HG03196 (cell line): ENCODE data around the gene MIX23.

Experiments
- ATAC-seq: cut with Tn5 transposase; IDR thresholded peaks from one replicate; pipeline ENCODE4 v1.9.1; 2021; ENCODE audit not compliant: unreplicated experiment

MIX23 gene

DNA sequence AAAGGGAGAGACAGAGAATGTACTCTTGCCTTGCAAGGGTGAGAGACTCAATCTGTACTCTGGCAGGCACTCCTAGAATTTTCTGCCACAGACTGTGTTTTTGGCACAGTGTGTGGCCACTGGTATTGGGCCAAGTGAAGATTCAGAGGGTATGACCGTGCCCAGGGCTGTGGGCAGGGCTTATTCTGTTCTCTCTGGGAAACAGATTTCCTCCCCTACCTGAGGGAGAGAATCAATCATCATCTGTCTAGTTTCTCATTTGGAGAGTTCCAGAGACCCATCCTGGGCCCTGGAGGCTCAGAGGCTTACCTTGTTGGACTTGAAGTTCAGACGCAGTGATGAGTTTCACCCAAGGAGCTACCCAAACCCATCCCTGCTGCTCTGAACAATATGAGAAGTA, 29.8 kb downstream of the MIX23 start:
- ATAC-seq, result no peak

DNA sequence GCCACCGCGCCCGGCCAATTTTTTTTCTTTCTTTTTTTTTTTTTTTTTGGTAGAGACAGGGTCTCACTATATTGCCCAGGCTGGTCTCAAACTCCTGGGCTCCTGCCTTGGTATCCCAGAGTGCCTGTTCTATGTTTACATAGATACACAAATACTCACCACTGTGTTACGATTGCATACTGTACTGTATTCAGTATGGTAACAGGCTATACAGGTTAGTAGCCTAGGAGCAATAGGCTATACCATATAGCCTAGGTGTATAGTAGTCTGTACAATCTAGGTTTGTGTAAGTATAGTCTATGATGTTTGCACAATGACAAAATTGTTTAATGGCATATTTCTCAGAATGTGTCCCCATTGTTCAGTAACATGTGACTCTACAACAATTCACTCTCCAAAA, 31.4 kb downstream of the MIX23 start:
- ATAC-seq, result no peak

DNA sequence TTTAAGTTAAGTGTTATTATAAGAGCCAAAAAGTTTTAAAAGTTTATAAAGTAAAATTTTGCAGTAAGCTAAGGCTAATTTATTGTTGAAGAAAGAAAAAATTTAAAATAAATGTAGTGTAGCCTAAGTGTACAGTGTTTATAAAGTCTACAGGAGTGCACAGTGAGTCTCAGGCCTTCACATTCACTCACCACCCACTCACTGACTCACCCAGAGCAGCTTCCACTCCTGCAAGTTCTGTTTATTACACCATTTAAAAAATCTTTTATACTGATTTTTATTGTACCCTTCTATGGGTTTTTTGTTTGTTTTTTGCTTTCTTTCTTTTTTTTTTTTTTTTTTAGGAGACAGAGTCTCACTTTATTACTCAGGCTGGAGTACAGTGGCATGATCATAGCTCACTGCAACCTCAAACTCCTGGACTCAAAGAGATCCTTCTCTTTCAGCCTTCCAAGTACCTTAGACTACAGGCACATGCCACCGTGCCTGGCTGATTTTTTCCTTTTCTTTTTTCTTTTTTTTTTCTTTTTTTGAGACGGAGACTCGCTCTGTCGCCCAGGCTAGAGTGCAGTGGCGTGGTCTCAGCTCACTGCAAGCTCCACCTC, 32.1 kb downstream of the MIX23 start:
- ATAC-seq, result no peak

DNA sequence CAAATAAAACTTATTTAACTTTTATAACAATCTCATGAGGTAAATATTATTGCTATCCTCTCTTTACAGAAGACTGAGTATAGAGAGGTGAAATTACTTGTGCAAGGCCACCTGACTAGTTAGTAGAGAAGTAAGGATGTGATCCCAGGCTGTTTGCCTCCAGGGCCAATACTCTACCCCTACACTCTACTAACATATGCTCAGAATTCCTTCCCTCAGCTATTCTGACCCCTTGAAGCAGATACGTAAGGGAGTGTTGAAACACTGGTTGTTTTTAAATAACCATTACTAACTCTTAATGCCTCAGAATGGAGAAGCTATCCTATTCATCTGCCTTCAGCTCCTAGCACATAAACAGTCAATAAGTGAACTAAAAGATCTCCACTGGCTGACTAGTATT, 33.9 kb downstream of the MIX23 start:
- ATAC-seq, result no peak

DNA sequence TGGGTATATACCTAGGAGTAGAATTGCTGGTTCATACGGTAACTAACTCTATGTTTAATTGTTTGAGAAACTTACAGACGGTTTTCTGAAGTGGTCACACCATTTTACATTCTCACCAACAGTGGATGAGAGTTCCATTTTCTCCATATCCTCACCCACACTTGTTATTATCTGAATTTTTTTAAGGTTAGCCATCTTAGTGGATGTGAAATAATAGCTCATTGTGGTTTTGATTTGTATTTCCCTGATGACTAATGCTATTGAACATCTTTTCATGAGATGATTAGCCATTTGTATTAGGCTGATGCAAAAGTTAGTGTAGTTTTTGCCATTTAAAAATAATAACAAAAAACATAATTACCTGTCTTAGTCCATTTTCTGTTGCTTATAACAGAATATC, 39.4 kb downstream of the MIX23 start:
- ATAC-seq, result no peak

DNA sequence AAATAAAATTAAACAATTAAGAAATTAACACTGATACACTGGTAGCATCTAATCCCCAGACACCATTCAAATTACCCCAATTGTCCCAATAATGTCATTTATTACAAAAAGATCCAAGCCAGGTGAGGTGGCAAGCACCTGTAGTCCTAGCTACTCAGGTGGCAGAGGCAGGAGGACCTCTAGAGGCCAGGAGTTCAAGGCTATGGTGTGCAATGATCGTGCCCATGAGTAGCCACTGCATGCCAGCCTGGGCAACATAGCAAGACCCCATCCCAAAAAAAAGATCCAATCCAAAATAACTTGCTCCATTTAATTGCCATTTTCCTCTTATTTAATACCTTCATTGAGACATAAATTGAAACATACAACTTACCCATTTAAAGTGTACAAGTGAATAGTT, 40.2 kb downstream of the MIX23 start:
- no peak for ATAC-seq

DNA sequence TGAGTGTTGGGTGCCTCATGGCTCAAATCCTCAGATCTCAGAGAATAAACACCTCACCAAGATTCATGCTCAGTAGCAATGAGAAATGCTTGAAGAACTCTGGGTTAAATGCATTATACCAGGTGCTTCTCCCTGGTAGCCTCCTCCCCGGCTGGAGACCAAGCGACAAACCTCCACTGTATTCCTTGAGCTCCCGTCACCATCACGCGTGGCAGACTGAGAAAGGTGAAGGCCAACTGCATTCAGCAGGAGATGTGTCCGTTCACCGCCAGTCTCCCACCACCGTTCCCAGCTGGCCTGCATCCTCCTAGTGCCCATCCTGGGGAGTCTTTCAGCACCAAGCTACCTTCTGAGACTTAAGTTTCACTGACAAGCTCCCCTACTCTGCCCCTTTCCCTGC, 50.5 kb downstream of the MIX23 start:
- ATAC-seq, result no peak

DNA sequence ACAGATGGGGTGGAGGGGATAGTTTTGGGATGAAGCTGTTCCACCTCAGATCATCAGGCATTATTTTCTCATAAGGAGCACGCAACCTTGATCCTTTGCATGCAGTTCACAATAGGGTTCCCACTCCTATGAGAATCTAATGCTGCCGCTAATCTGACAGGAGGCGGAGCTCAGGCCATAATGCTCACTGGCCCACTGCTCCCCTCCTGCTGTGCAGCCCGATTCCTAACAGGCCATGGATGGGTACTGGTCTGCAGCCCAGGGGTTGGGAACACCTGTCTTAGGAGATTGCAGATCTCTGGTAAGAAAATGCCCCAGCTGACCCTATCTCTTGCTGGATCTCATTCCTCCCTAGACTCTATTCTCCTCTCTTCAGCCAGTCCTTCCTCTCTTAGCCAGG, 51.1 kb downstream of the MIX23 start:
- no peak for ATAC-seq

DNA sequence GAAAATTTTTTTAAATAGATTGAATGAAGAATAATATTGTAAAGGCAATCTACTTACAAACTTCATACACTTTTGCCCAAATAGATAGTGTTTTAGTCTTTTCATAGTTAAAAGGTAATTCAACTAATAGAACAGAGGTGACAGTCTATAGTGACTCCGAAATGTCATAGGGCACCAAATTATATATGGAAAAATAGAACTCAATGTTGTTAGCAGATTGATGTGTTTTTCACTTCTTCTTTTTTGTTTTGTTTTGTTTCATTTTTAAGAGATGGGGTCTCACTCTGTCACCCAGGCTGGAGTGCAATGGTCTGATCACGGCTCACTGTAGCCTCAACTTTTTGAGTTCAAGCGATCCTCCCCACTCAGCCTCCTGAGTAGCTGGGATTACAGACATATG, 57.3 kb downstream of the MIX23 start:
- ATAC-seq, result no peak

DNA sequence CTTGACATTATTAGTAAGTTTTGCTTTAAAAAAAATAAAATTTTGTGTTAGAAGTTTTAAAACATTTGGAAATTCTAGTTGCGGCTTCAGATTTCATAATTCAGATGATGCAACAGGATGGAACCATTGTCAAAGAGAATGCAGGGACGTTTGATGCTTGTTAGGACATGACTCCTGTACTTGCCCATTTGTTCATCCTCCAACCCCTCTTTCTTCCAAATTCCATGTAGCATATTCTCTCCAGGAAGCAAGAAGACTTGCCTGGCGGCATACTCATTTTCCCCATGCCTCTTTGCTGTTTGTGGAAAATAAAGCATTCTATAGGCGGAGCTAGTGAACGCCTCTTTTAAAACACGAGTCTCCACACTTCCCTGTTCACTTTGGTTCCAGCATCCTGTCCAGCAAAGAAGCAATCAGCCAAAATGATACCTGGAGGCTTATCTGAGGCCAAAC, 58.1 kb downstream of the MIX23 start, which contains the start of gene CSTA:
Gene CSTA, plus strand, starts transcription at position 378 of the 453 bp plus-strand sequence. Its CDS starts 45 bp downstream, at position 423.
- ATAC-seq, result no peak

DNA sequence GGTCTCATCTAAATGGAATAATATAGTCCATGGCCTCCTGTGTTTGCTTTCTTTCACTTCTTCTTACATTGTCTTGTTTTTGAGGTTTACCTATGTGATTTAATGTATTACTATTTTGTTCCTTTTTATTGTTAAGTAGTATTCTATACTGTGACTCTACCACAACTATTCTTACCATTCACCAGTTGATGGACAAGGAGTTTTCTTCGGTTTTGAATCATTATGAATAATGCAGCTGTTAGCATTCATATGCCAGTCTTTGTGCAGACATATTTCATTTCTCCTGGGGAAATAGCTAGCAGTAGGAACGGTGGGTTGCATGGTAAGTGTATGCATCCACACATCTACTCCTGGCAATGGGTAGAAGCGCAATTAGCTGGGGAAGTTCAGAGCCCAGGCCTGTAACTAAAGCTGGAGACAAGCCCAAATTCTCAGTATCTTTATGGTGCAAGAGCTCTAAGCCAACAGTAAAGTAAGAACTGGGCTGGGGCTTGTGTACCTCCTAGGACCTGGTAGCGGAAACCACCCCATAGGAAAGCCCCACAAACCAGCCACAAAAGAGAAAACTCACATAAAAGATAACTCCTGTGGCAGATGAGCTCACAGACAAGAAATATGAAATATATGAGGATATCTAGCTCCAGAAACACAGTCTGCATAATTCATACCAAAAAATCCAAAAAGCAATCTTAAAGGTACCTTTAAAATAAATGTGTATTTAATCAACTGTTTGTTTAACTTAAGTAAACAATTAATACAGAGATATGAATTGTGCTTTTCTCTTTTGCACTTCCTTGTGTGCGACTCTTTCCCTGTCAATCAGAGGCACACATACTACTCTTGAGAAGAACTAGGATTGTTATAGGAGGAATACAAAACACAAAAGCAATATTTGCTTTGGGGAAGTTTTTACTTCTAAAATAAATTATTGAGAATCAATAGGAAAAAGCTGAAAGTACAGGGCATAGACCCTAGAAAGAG, 60.6 kb downstream of the MIX23 start:
- ATAC-seq, result no peak

DNA sequence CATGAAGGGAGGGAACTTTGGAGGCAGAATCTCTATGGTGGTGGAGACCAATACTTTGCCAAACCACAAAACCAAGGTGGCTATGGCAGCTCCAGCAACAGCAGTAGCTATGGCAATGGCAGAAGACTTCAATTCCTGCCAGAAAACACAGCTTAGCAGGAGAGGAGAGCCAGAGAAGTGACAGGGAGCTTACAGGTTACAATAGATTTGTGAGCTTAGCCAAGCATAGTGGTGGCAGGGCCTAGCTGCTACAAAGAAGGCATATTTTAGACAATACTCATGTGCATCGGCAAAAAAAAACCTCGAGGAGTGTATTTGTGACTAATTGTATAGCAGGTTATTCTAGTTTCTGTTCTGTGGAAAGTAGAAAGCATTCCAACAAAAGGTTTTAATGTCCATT, 64.4 kb downstream of the MIX23 start:
- ATAC-seq, result no peak

DNA sequence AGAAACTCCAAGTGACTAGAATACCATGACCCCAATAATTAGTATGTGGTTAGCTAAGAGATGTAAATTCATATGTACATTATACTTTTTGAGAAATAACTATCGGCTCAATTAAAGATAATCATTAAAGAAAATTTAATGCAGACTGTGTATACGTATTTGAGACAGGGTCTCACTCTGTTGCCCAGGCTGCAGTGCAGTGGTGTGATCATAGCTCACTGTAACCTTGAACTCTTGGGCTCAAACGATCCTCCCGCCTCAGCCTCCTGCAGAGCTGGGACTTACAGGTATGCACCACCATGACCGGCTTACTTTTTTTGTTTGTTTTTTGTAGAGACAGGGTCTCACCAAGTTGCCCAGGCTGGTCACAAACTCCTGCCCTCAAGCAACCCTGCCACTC, 66.7 kb downstream of the MIX23 start:
- no peak for ATAC-seq

DNA sequence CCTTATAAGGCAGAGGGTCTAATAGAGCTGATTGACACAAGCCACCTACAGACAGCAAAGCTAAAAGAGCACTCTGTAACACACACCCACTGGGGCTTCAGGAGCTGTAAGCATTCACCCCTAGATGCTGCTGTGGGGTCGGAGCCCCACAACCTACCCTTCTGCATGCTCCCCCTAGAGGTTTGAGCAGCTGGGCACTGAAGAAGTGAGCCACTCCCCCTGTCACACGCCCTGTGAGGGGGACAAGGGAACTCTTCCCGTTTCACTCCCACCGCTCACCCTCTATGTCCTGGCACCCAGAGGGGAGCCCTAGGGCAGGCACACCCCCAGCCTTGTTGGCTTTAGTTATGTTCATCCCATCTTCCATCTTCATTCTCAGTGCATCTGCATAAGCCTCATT, 67.4 kb downstream of the MIX23 start:
- ATAC-seq, result no peak

DNA sequence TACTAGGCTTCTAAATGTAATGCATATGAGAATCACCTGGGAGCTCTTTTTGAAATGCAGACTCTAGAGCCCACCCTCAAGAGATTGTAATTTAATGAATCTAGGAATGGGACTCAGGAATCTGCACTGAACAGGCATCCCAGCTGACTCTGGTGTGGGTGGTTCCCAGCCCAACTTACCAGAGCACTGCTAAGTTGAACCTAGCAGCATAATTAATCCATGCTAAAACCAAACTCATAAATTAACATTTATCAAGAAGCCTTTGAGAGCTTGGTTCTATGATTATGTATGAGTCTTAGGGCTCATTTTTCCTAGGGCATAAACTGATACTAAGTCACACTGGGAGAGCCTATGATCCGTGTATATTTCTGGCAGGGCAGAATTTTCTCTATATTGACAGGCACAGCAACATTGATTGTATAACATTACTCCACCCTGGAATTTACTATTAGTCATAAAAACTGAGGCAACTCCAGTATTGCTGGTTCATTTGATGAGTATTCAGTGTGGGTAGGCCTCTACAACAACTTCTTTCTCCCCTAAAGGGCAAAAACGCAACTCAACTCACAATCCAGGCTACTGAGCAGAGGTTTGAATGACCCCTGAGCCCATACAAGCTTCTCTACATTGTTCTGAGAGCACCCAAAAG, 68.7 kb downstream of the MIX23 start:
- ATAC-seq, result no peak

DNA sequence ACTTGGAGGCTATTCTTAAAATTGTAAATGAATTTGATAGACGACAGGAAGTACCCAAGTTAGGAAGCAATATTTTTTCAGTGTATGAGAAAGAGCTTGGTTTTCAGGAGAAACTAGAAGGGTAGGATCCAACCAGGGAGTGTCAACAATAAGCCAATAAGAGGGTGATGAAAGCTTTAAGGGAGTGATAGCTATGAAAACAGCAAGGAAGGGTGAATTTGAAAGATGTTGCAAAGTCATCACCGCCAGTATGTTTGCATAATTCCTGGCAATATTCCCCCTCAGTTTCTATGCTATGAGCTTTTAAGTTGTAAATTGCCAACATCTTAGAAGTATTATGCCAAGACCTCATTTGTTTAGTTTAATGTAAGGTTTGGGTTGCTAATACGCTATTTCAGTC, 69.8 kb downstream of the MIX23 start:
- no peak for ATAC-seq

DNA sequence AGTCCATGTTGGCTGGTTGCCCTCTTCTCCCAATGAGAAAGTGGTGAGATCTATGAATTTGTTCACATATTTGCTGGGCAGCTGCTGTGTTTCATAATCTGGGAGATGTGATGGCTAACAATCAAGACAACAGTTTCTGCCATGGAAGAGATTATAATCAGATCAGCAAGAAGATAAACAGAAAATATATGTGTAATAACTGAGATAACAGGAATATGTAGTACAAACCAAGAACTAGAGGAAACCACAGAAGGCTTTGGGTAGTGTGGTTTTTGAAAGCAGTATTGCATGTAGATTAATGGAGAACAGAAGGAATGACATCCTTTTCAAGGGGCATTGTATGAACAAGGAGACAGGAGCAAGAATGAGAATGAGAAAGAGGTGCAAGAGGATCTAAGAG, 70.2 kb downstream of the MIX23 start:
- ATAC-seq, result no peak

DNA sequence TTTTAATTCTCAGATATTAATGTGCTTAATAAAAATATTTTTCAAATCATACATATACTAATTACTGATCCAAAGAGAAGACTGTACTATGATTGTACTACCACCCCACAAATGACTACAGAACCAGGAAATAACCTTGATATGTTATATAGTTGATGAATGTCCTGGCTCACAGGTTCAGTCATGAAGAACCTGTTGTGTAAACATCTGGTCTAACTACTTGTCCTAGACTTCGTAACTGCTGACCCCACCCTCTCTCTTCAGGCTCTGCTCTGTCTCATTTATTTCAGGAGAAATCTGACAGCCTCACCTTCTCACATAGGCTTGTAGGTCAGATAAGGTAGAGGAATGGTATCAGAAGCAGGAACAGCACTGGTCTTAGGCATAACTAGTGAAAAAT, 72.7 kb downstream of the MIX23 start:
- ATAC-seq, result no peak
